Activated CD4-positive, alpha-beta T cell treated with anti-CD3 and anti-CD28 coated beads for 48 hours (primary cell): ENCODE results near the gene GSTA5.
A peak's percentile ranks its signal among the peaks of the same experiment; 100 is the strongest.
"Not testable (repeated sequence)": the region's sequence is repeated elsewhere in the genome, so short reads cannot be mapped to it uniquely, and the experiment has no call there.

ENCODE experiments used
- DNase-seq: peaks from one replicate; pipeline ENCODE4 v3.0.0-alpha.2; 2020

The GSTA5 gene

DNA sequence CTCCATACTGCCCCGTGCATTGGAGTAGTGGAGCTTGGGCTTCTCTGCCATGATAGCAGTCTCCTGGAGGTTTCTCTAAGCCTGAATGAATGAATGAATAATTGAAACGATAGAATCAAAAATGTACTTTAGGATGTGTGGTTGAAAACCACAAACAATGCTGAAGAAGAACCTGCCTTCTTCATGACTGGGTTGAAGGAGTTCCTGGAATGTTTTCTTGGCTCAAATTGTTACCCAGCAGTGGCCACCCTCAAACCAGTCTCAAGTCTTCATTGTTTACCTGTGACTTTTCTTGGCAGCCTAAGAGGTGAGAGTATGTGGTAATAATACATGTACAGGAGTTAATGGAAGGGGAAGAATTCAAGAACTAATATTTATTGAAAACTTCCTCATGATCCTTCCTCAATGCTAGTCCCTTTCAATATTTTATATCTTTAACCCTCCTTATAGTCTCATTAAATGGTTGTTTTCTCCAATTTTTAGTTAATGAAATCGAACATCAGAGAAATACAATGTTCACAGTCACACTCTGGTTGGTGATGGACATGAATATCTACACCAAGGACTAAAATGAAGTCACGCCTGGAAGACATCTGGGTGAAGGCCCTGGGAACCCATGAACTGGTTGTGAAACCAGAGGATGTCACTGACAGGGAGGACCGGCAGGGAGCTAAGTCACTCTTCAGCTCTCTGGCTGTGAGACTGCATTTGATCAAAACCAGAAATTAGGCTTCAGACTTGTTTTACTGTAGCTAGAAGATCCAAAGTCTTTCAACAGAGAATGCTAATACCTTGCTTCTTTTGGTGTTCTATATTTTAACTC, at the start of gene GSTA5:
GSTA5 (minus strand) TSS at position 51 of the 823 bp plus-strand sequence.
- no peak for DNase-seq

- no peak for DNase-seq
These were observed 49.4 kb upstream of the GSTA5 start for GRCh38 chr6:52890018-52890417.

DNA sequence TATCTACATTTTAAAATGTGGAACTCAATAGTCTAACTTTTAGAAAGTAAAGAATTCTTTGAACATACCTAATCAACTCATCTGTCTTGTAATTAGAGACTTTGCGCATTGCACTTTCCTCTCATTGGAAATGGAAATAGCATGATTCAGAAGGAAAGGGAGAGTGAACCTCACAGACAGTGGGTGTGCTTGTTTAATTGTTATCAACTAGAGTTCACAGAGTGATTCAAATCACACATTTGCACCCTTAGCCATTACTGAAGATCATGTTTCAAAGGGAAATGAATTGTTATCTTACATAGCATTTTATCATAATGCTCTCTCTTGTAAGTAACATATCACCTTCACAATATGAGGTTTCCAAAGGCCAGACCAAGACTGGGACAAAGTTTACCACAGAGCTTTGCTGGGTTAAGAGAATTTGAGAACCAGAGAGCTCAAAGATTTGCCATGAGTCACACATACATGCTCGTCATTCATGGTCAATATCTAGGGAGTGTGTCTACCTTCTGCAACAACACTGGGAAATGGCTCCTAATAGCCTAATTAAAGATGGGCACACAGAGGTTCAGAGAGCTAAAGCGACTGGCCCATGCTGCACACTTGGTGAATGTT, 47.4 kb upstream of the GSTA5 start:
- no peak for DNase-seq

DNA sequence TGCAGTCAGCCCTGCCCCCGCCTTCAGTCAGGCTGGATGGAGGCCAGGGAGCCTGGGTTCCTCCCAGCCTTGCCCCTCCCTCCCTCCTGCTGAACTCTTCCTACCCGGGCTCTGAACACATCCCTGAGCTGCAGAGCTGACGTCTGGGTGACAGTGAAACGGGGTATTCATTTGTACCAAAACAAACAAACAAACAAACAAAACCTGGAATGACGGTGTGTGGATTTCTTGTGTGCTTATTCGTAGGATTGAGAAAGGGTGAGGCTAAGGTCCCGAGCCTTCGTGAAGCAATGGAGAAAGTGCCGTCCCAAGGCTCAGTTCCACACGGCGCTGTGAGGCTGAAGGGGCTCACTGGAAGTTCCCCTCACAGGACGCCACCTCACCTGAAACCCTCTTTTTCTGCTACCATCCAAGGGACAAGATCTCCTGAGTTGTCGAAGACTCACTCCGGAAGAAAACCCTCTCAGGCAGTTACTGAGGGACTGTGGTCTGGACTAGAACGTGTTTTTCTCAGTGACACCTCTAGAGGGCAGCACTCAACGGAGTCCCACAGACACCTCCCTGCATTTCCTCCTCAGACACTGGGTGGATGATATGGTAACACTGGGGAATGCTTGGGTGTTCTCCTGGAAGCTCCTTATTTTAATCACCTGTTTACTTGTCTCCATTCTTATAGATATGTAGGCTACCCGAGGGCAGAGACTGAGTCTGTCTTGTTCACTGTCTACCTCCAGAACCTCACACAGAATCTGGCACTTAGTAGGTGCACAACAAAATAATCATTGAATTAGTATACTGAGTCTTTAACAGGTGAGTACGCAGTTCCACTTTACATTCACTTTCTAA, 41.6 kb upstream of the GSTA5 start:
- DNase-seq = peak; percentile 75

DNA sequence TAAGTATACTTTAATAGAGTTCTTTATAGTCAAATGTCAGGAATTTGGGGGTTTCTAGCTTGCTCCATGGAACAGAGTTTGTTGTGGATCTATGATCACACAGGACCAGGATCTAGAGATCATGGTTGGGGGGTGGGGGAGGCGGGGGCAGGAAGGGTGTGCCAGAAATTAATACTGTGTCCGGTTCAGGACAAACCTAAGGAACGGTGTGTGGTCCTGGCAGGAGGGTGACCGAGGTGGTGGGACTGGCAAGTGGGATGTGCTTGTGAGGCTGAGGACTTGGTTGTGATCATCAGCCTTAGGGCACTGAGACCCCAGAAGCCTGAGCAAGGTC, 41.0 kb upstream of the GSTA5 start:
- no peak for DNase-seq

GRCh38 chr6:52877786-52878185, 37.2 kb upstream of the GSTA5 start:
- DNase-seq = no peak

DNA sequence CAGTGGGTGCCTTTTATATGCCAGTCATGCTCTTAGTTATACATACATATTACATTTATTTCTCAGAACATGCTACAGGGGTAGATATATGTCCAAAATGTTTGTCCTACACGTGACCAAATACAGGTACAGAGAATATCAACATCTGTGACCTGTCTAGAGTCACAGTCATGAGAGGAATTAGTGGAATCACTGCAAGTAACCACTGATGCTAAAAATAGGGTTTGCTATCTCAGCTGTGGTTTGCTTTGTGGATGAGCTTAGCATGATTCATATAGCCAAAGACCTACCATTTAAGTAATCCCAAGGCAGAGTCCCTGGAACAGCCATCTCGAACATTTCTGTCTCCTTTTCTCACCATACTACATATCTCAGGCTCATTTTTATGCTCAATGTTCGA, 36.6 kb upstream of the GSTA5 start:
- DNase-seq = no peak

DNA sequence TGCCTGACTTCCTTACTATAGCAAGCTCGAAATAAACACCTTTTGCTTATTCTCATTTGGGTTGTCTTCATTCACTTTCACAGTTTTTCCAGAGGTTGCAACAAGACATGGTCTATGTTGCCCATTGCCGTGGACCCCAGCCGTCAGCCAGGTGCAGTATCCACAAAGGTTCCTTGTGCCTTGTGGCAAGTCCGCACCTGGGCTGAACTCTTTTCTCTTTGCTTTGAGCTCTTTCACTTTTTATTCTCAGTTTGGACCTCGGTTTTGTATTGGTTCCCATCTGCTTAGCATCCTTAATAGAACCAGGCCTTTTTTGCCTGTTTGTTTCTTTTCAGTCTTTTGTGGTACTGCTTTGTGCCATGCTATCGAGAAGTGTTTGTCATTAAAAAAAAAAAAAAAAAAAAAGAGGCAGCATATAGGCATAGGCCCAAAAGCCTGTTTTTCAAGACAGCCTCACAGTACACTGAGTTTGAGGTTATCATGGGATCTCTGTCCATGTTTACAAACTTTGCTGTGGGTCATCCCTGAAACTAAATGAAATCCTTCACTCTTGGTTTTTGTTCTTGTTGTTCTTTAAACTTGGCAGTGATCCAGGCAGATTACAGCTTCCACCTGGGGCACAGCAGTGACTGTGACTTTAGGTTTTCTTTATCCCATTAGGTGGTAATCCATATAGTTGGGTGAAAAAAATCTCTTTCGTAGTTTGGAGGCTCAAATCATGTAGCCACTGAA, 35.6 kb upstream of the GSTA5 start:
- DNase-seq = no peak

DNA sequence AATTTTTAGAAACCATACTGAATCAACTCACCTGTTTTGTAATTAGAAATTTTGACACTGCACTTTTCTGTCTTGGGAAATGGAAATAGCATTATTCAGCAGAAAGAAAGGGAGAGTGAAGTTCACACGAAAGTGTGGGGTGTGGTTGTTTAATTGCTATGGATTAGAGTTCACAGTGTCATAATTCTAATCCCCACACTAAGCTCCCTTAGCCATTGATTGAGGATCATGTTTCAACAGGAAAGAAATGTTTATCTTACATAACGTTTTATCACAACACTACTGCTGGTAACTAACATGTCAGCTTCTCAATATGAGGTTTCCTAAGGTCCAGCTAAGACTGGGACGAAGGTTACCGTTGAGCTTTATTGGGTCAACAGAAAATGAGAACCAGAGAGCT, 31.4 kb upstream of the GSTA5 start:
- DNase-seq = no peak

GRCh38 chr6:52871621-52872020, 31.0 kb upstream of the GSTA5 start:
- no peak for DNase-seq

GRCh38 chr6:52870335-52871091, 29.9 kb upstream of the GSTA5 start:
- DNase-seq = not testable (repeated sequence)

DNA sequence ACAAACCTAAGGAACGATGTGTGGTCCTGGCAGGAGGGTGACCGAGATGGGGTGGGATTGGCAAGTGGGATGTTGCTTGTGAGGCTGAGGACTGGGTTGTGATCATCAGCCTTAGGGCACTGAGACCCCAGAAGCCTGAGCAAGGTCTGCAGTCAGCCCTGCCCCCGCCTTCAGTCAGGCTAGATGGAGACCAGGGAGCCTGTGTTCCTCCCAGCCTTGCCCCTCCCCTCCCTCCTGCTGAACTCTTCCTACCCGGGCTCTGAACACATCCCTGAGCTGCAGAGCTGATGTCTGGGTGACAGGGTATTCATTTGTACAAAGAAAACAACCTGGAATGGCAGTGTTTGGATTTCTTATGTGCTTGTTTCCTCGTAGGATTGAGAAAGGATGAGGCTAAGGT, 28.3 kb upstream of the GSTA5 start:
- DNase-seq = not testable (repeated sequence)

- DNase-seq = no peak
These were observed 27.6 kb upstream of the GSTA5 start for GRCh38 chr6:52868240-52868639.

DNA sequence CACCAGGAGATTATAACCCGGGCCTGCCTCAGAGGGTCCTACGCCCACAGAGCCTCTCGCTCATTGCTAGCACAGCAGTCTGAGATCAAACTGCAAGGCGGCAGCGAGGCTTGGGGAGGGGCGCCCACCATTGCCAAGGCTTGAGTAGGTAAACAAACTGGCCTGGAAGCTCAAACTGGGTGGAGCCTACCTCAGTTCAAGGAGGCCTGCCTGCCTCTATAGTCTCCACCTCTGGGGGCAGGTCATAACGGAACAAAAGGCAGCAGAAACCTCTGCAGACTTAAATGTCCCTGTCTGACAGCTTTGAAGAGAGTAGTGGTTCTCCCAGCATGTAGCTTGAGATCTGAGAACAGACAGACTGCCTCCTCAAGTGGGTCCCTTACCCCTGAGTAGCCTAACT, 20.5 kb upstream of the GSTA5 start:
- DNase-seq = not testable (repeated sequence)

GRCh38 chr6:52858416-52858815, 17.8 kb upstream of the GSTA5 start:
- DNase-seq = no peak

- not testable (repeated sequence) for DNase-seq
These were observed 15.5 kb upstream of the GSTA5 start for GRCh38 chr6:52856137-52856536.

GRCh38 chr6:52849137-52849536, 8.5 kb upstream of the GSTA5 start:
- DNase-seq = no peak

GRCh38 chr6:52846002-52846401, 5.4 kb upstream of the GSTA5 start:
- DNase-seq = no peak

GRCh38 chr6:52843605-52844004, 3.0 kb upstream of the GSTA5 start:
- DNase-seq = no peak

- peak; percentile 50 for DNase-seq
These were observed 1.2 kb downstream of the GSTA5 start for GRCh38 chr6:52839124-52840055.

DNA sequence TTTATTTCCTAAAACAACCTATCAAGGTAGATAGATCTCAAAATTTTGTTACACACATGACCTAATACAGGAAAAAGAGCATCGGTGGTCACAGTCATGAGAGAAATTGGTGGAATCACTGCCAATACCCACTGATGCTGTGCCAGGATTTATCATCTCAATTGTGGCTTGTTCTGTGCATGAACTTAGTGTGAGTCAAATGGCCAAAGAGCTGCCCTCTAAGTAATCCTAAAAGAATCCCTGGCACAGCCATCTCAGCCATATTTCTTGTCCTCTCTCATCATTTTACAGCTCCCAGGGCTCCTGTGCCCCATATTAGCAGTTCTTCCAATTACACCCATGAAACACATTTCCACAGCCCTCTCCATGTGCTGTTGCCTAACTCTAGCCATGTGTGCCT, 6.1 kb downstream of the GSTA5 start:
- DNase-seq = no peak
